Tibial nerve (tissue), 4 donors: ENCODE data around the gene MRPL20. TPM values are rescaled to one million over a fixed set of nuclear protein-coding genes. Genes with fewer than 3 reads are reported as not detected.

Experiments used
- DNase-seq, 2 donors: peaks; one replicate each; pipeline ENCODE4 v3.0.0-alpha.2; 2019; ENCODE audit warnings: low spot score in 2 of 2
- H3K27ac ChIP-seq, 4 donors: fragments of 200-600 bp; sonication (generic) in 3 of 4; one replicate each; pipeline ENCODE4 v1.5.1; 2017 to 2019; ENCODE audit warnings: mild to moderate bottlenecking in 1 of 4
- H3K27me3 ChIP-seq, 2 donors: fragments of 200-600 bp; sonication (generic) in 1 of 2; one replicate each; pipeline versions ENCODE4 v1.5.1 to v1.6.0; 2017 to 2019
- H3K36me3 ChIP-seq, 3 donors: fragments of 200-600 bp; sonication (generic); one replicate each; pipeline ENCODE4 v1.5.1; 2018 to 2019
- H3K4me1 ChIP-seq, 4 donors: fragments of 200-600 bp; sonication (generic) in 3 of 4; one replicate each; pipeline ENCODE4 v1.5.1; 2017 to 2019
- H3K4me3 ChIP-seq, 4 donors: fragments of 200-600 bp; sonication (generic) in 3 of 4; one replicate each; pipeline ENCODE4 v1.5.1; 2017 to 2019; ENCODE audit warnings: mild to moderate bottlenecking in 1 of 4, moderate library complexity in 1 of 4
- H3K9me3 ChIP-seq, 4 donors: fragments of 200-600 bp; sonication (generic) in 3 of 4; one replicate each; pipeline ENCODE4 v1.5.1; 2017 to 2019
- CTCF ChIP-seq, 5 experiments: fragments of 200-600 bp in 3 of 5; fragments of 450-650 bp in 2 of 5; sonication (generic) in 3 of 5; IDR thresholded peaks; one replicate each; pipeline ENCODE4 v1.5.1; 2016 to 2019; ENCODE audit warnings: antibody characterized with exemption in 5 of 5, mild to moderate bottlenecking in 3 of 5, moderate library complexity in 2 of 5
- EP300 ChIP-seq, 2 donors: sonication (generic); formaldehyde crosslinking; IDR thresholded peaks; one replicate each; pipeline ENCODE4 v1.6.1; 2017; ENCODE audit warnings: antibody characterized with exemption in 2 of 2, mild to moderate bottlenecking in 1 of 2
- POLR2A ChIP-seq, 2 donors: fragments of 450-650 bp; IDR thresholded peaks; one replicate each; pipeline ENCODE4 v1.6.1; 2017; ENCODE audit warnings: antibody characterized with exemption in 2 of 2, mild to moderate bottlenecking in 2 of 2, moderate library complexity in 2 of 2
- WGBS, 2 donors: methylation state at CpG; one replicate each; pipeline ENCODE4 v1.1.5; 2018; 5-methylcytosine and 5-hydroxymethylcytosine counted together
- total RNA-seq, 4 donors: library from RNA; depleted of rRNA; stranded (reverse); fragments of >200 nt; gene quantifications; one replicate each; pipeline ENCODE4 v1.1.0, GENCODE V29; 2016

MRPL20 gene
- total RNA-seq, 4 donors from 2014 or later: 84.9 to 165 (median 139) TPM

DNA sequence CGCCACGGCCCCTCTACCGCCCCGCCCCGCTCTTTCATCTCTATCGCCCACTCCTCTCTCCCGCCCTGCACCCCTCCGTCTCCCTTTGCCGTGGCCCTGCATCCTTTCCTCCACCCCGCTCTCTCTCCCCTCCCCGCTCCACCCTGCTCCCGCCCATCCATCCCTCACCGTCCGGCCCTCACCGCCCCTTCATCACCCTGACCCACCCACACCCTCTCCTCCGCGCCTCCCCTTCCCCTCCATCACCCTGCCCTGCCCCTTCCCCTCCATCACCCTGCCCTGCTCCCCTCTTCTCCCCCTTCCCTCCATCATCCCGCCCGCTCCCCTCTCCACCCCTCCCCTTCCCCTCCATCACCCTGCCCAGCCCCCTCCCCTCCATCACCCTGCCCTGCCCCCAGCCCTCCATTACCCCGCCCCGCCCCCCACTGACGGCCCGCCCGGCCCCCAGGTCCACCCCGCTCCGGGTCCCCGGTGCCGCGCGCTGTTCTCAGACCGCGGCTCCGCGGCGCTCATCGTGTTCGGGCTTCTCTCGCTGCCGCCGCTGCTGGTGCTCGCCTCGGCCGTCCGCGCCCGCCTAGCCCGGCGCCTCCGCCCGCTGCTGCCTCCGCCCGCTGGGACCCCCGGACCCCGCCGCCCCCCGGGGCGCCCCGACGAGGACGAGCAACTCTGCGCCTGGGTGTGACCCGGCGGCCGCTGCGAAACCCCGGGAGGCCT is 20.2 kb upstream of the MRPL20 start:
- 15 to 20% methylated on average over 21 to 27 of the region's 66 CpGs for WGBS, 2 donors

DNA sequence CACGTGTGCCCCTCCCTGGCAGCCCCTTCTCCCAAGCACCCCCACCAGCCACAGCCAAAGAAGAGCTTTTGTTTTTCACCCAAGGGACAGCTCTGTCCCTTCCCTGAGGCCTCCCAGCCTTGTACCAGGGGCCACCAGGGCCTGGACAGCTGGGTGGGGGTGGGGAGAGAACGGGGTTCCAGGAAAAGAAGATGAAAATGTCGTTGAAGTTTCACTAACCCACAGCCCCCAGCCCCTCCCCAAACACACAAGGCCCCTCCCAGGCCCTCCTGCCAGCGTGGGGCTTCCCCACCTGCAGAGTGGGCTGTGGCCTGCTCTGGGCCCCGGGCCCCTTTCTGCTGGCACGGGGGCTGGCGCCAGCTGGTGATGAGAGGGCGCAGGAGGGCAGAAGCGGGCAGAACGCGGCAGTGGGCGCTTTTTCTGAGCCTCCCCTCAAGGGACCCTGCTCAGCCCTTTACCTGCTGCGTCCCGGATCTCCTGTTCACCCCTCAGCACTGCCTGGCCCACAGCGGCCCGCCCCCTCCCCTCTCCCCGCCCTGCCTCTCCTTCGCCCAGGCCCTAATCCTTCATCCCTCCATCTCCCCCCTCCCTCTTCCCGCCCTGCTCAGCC is 19.5 kb upstream of the MRPL20 start:
- H3K4me1 ChIP-seq: peaks cover 4 to 76% (median 43%) of the 10 kb centered on the region in 4 donors
- H3K36me3 ChIP-seq: no peaks in the 10 kb centered on the region
- H3K9me3 ChIP-seq: no peaks in the 10 kb centered on the region
- DNase-seq: no peak
- peaks cover 0 to 7% of the 10 kb centered on the region in 2 donors for H3K27me3 ChIP-seq
- H3K4me3 ChIP-seq: peak overlapping the region in 2 of 4 donors; percentile 7 to 16
- WGBS, 2 donors: 30 to 38% methylated on average over 18 to 19 of the region's 19 CpGs
- no peak for TF ChIP-seq EP300 (IDR thresholded peaks at IDR 0.05)
- no peak for TF ChIP-seq POLR2A (IDR thresholded peaks at IDR 0.05)
- no peak for TF ChIP-seq CTCF (IDR thresholded peaks at IDR 0.05)
- peak overlapping the region; percentile 68 to 94 (median 81) for H3K27ac ChIP-seq

More for the DNA sequence above, 20.2 kb upstream of the MRPL20 start:
- no peaks in the 10 kb centered on the region for H3K9me3 ChIP-seq
- peaks cover 10 to 76% (median 49%) of the 10 kb centered on the region in 4 donors for H3K4me1 ChIP-seq
- H3K4me3 ChIP-seq: peak overlapping the region in 3 of 4 donors; percentile 35 to 57 (median 46)
- TF ChIP-seq CTCF (IDR thresholded peaks at IDR 0.05): no peak
- TF ChIP-seq EP300 (IDR thresholded peaks at IDR 0.05): no peak
- no peak for TF ChIP-seq POLR2A (IDR thresholded peaks at IDR 0.05)
- no peaks in the 10 kb centered on the region for H3K36me3 ChIP-seq
- no peak for DNase-seq
- peak overlapping the region; percentile 71 to 94 (median 84) for H3K27ac ChIP-seq
- H3K27me3 ChIP-seq: peaks cover 0 to 7% of the 10 kb centered on the region in 2 donors

GRCh38 chr1:1425753-1426495 is 18.8 kb upstream of the MRPL20 start:
- DNase-seq: no peak
- Histone ChIP-seq H3K9me3 (no peaks in the 10 kb centered on the region), H3K4me1 (peaks cover 0 to 76% (median 42%) of the 10 kb centered on the region in 4 donors), H3K4me3 (peak overlapping the region in 1 of 4 donors; percentile 16), H3K27ac (peak overlapping the region; percentile 48 to 94 (median 80)), H3K36me3 (no peaks in the 10 kb centered on the region), H3K27me3 (peaks cover 0 to 7% of the 10 kb centered on the region in 2 donors)
- TF ChIP-seq CTCF (IDR thresholded peaks at IDR 0.05) (no peak), EP300 (IDR thresholded peaks at IDR 0.05) (no peak), POLR2A (IDR thresholded peaks at IDR 0.05) (no peak)
- WGBS, 2 donors: 28 to 44% methylated on average over 24 to 26 of the region's 33 CpGs

GRCh38 chr1:1425426-1425752 is 18.3 kb upstream of the MRPL20 start:
- Histone ChIP-seq H3K27ac (peak overlapping the region; percentile 48 to 94 (median 80)), H3K27me3 (peaks cover 0 to 7% of the 10 kb centered on the region in 2 donors)
- no peak for TF ChIP-seq CTCF (IDR thresholded peaks at IDR 0.05)
- TF ChIP-seq POLR2A (IDR thresholded peaks at IDR 0.05): no peak

More at GRCh38 chr1:1425426-1425752, 18.3 kb upstream of the MRPL20 start:
- no peak for DNase-seq
- Histone ChIP-seq H3K4me3 (no peak overlapping the region), H3K9me3 (no peaks in the 10 kb centered on the region), H3K36me3 (no peaks in the 10 kb centered on the region), H3K4me1 (peaks cover 0 to 76% (median 40%) of the 10 kb centered on the region in 4 donors)
- 66 to 71% methylated on average over 12 of the region's 12 CpGs for WGBS, 2 donors
